NCI-H748 treated with DMSO at 0.1 percent for 48 hours (cell line): ENCODE measurements around the gene ZNF654.
"Not testable (repeated sequence)": the region's sequence is repeated elsewhere in the genome, so short reads cannot be mapped to it uniquely, and the experiment has no call there.

Experiments used
- DNase-seq: peaks from one replicate; lab custom pipeline; 2025; lab: John Stamatoyannopoulos, UW

ZNF654 gene

GRCh38 chr3:88058581-88059379, at the start of gene ZNF654, which contains the start of gene CGGBP1:
TSS of gene ZNF654 (plus strand) at chr3:88059255. CDS start at chr3:88059320, 65 bp downstream.
TSS of gene CGGBP1 (minus strand) at chr3:88059005. CDS start at chr3:88055976, 3,029 bp downstream.
- peak; percentile 87 for DNase-seq

DNA sequence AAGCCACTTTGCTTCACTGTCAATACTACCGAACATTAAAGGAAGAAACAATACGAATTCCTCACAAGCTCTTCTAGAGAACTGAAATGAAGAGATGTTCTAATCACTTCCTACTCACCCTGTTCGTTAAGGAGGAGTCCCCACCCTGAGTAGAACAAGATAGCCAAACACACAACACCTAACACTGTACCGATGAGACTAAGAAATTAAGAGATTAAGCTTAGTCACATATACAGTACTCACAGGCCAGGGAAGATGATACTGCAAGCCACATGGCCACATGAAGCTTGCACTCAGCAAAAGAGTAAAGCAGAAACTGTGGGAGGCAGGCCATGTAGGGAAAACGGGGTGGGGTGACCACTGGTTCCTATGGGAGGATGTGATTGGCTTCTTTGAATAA, 48.2 kb upstream of the ZNF654 start:
- no peak for DNase-seq

GRCh38 chr3:88013592-88013991, 45.5 kb upstream of the ZNF654 start:
- no peak for DNase-seq

DNA sequence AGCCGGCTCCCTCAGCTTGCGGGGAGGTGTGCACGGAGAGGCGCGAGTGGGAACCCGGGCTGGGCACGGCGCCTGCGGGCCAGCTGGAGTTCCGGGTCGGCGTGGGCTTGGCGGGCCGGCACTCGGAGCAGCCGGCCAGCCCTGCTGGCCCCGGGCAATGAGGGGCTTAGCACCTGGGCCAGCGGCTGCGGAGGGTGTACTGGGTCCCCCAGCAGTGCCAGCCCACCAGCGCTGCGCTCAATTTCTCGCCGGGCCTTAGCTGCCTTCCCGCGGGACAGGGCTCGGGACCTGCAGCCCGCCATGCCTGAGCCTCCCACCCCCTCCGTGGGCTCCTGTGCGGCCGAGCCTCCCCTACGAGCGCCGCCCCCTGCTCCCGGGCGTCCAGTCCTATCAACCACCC, 43.4 kb upstream of the ZNF654 start:
- not testable (repeated sequence) for DNase-seq

- DNase-seq = no peak
Observed at GRCh38 chr3:88019024-88019423, 40.0 kb upstream of the ZNF654 start.

GRCh38 chr3:88025001-88025552, 34.0 kb upstream of the ZNF654 start:
- no peak for DNase-seq

DNA sequence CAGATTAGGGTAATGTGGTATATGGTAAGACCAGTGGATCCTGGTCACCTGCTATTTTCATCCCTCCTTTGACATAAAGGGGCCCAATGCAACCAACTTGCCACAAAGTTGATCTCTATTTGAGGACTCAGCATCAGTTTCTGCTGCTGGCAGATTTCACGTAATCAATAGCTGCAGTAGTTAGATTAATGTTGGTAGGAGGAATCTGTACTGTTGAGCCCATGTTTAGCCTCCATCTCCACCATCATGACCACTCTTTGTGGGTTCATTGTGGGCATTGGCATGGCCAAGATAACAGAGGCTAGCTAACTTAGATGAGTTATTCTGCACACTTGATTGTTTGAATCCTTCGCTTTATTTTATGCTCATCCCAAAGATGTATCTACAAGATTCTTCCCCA, 30.2 kb upstream of the ZNF654 start:
- no peak for DNase-seq

DNA sequence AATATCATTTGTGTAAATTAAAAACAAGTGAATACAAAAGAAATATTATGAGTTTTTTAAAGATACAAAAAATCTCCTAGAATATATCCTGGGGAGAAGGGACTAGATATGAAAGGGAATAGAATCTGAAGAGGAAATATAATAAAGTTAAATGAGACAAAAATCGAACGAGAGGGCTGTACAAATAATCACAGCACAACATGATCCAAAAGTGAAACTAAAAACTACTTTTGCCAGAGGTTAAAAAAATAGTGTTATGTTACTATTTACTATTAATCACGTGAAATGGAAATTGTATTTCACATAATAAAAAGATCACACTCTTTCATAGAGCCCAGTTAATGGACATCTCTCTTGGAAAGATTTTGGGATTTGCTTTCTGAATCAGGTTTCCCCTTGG, 28.8 kb upstream of the ZNF654 start:
- no peak for DNase-seq

DNA sequence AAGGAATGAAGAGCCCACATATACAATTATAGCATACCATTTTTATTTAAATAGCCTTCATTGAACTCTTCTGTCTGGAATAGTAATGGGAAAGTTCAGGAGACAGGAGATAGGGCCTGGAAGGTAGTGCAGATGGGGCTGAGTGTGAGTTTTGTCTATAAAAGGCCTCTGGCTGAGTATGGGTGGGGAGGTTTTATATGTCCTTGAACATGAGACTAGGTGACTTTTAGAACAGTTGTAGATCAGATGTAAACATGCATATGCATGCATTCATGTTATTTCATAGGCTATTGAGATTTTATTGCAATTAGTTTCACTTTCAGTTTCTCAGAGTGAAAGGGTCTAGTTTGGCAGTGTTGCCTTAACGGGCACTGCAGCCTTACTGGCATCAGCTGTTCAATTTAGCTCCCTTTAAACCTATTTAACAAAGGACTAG, 27.4 kb upstream of the ZNF654 start:
- no peak for DNase-seq

DNA sequence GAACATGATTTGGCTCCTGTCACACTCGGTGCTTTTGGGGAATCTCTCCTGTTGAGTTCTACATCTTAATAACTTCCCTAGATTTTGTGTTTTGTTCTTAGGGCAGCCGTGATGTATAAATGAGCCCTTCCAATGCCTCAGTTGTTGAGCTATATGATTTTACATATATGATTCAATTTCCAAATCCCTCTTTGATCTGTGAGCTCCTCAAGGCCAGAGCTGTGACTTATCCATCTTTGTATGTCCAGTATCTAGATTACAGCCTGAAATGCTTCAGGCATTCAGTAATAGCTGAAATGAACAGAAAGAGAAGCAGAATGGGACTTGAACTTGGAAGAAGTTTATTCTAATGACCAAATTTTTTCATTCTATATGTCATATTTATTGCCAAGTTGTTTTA, 26.8 kb upstream of the ZNF654 start:
- DNase-seq = no peak

DNA sequence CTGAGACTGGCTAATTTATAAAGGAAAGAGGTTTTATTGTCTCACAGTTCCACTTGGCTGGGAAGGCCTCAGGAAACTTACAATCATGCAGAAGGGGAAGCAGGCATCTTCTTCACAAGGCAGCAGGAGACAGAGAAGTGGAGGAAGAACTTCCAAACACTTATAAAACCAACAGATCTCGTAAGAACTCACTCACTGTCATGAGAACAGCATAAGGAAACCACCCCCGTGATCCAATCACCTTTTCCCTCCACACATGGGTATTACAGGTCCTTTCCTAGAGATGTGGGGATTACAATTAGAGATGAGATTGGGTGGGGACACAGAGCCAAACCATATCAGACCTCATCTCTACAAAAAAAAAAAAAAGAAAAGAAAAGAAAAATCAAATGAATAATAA, 26.0 kb upstream of the ZNF654 start:
- DNase-seq = no peak

DNA sequence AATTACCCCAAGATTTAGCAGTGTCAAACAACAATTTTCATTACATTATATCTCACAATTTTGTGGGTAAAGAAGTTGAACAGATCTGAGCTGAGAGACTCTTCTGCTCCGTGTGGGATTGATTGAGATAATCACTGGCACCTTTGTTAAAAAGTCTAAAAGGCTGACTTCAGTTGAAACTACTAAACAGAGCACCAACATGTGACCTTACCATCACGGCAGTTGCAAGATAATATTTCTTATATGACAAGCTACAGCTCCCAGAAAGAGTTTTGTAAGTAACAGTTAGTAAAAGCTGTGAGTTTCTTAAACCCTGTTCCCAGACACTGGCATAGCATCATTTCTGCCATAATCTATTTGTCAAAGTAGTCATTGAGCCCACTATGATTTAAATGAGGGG, 25.2 kb upstream of the ZNF654 start:
- DNase-seq = no peak

- no peak for DNase-seq
Observed at GRCh38 chr3:88034491-88035275, 24.4 kb upstream of the ZNF654 start.

DNA sequence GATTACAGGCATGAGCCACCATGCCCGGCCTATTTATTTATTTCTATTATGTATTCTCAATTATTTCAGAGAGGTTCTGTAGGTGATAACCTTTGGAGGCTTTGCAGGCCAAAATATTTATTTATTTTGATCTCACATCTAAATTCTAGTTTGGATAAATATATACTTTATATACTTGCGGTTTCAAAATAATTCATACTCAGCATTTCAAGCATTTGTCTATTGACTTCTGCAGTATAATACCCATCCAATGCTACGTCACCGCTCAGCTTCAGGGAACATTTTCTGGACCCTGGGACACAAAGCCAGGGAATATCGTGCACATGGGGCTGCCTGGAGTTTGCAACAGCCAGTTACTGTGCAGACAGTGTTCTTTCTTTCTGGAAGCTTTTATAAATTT, 22.8 kb upstream of the ZNF654 start:
- no peak for DNase-seq

DNA sequence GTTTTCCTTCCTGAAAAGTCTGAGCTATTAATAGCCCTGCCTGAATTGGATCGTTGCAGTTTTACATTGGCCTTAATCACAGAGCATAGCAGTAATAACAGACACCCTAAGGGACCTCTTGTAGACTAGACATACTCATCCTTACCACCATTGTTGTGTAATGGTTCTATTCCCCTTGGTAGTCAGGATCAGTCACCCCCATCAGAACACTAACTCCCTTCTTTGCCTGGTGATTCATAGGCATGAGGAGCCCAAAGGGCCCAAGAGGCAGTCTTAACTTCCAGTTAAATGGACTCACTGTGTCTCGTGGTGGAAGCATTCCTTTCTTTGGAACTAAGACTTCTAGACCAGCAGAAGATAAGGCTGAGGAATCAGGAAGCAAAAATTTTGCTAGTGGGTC, 20.5 kb upstream of the ZNF654 start:
- no peak for DNase-seq

GRCh38 chr3:88040529-88040928, 18.5 kb upstream of the ZNF654 start:
- no peak for DNase-seq

DNA sequence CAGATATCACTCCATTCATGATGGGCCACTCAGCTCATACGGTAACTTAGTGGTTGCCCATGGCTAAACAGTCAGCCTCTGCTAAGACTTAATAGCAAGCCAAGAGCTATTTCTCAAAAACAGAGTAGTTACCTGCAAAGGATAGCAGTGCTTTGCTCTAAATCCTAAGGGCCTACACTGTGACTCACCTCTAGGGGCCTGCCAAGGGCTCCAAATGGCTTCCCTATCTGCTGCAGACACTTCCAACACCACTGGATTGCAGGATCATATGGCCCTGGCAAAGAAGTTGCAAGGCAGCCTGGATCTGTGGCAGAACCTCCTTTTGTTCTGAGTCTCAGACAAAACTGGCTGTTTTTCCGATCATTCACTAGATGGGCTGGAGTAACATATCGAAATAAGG, 18.1 kb upstream of the ZNF654 start:
- no peak for DNase-seq

DNA sequence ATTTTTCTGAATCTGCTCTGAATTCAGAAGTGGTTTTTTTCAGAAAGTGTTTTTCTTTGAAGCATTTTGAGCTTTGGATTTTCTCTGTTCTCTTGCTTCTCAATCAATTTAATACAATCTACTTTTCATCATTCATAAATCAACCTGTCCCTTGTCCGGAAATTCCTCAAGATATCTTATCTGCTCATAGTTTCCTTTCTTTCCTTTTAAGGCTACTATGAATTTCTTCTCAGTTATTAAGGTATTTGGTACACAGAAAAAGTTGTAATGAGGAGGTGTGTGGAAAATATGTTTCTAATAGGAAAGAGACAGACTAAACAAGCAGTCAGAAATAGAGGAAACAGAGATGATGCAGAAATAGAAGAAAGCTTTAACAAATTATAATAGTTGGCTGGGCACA, 14.6 kb upstream of the ZNF654 start:
- DNase-seq = no peak

DNA sequence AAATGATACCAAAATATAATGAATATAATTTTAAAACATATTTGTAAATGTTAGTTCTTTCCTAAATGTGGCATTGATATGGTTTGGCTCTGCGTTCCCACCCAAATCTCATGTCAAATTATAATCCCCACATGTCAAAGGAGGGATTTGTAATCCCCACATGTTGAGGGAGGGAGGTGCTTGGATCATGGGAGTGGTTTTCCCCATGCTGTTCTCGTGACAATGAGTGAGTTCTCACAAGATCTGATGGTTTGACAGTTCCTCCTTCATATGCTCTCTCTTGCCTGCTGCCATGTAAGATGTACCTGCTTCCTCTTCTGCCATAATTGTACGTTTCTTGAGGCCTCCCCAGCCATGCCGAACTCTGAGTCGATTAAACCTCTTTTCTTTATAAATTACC, 12.3 kb upstream of the ZNF654 start:
- DNase-seq = no peak

DNA sequence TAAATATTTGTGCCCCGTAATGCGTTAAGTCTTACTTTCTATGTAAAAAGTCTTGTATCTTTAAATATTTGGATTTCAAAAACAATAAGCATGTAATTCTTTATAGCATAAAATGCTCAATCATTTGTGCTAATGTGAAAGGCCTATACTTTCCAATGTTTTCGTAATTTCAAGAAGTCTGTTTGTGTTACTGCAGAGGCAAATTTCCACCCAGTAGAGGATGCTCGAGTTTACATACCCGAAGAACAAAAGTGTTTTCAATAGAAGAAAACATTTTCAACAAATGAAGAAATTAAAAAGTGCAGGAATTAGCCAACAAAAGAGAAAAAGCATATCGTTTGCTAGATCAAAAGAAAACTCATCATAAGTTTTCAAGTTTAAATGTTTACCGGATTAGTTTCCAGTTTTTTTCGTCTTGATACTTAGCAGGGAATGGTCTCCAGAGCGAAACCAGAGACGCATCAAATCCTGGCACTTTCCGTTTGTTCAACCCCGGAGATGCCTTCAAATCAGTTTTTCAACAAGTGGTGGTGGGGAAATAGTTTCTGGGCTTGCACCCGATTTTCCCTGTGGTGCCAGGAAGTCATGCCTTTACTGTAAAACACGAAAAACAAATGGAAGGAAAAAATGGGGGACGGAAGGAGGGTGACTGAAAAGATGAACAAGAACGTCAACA, 1.3 kb upstream of the ZNF654 start:
- peak; percentile 10 for DNase-seq

DNA sequence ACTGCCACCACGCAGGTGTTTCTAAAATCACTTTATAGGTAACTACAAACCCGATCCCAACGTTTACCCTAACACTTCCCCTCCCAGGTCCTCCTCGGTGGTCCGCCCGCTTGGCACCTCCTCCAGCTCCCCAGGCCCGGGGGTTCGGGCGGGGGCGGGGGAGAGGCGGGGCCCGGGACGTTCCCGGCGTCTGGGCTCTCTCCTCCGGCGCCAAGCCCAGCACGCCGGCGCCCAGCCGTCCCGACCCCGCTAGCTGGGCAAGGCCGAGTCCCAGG, 812 bp upstream of the ZNF654 start:
- DNase-seq = peak; percentile 36

GRCh38 chr3:88059380-88060170, 520 bp downstream of the ZNF654 start:
- DNase-seq = no peak
